Activated CD8-positive, alpha-beta T cell treated with anti-CD3 and anti-CD28 coated beads for 36 hours (primary cell): Measurements from ENCODE around the gene SUGCT. TPM values are rescaled to one million over a fixed set of nuclear protein-coding genes. Genes with fewer than 3 reads are reported as not detected.

ENCODE experiments used
- ATAC-seq: fragments of 200-7000 bp; cut with Tn5 transposase; one replicate; pipeline ENCODE4 v1.10.0; 2021; ENCODE audit warnings: mild to moderate bottlenecking, moderate library complexity
- CTCF ChIA-PET: fragments of 350-600 bp; sonication (Branson Sonifier 250); formaldehyde crosslinking; loops from one replicate; lab custom pipeline; 2021; ENCODE audit warnings: antibody characterized with exemption; lab: Charles Lee
- POLR2A ChIA-PET: fragments of 350-600 bp; sonication (Branson Sonifier 250); formaldehyde crosslinking; loops from one replicate; lab custom pipeline; 2021; ENCODE audit warnings: antibody characterized with exemption; lab: Charles Lee
- DNase-seq: peaks from one replicate; pipeline ENCODE4 v3.0.0-alpha.2; 2020
- H3K27ac Mint-ChIP-seq: one replicate; pipeline ENCODE4 v1.8.0; 2021; ENCODE audit warnings: mild to moderate bottlenecking, mixed read lengths
- H3K27me3 Mint-ChIP-seq: one replicate; pipeline ENCODE4 v1.8.0; 2021; ENCODE audit warnings: mixed read lengths
- H3K36me3 Mint-ChIP-seq: one replicate; pipeline ENCODE4 v1.8.0; 2021; ENCODE audit warnings: low read depth, mixed read lengths
- H3K4me1 Mint-ChIP-seq: one replicate; pipeline ENCODE4 v1.8.0; 2021; ENCODE audit warnings: low read depth, mixed read lengths
- H3K4me3 Mint-ChIP-seq: one replicate; pipeline ENCODE4 v1.8.0; 2021; ENCODE audit warnings: mild to moderate bottlenecking, moderate library complexity, mixed read lengths
- H3K9me3 Mint-ChIP-seq: one replicate; pipeline ENCODE4 v1.8.0; 2021; ENCODE audit warnings: mixed read lengths
- CTCF ChIP-seq: fragments of 200-600 bp; IDR thresholded peaks from one replicate; pipeline ENCODE4 v1.8.0; 2022; ENCODE audit warnings: antibody characterized with exemption, mild to moderate bottlenecking
- intact Hi-C: fragments of 100-400 bp; cut with micrococcal nuclease; formaldehyde crosslinking; loops from one replicate; pipeline ENCODE4 v1.10.0; 2022
- total RNA-seq, 2 experiments: library from RNA; stranded (reverse); gene quantifications; one replicate each; pipeline ENCODE4 v1.2.3, GENCODE V29; 2021

Gene SUGCT
- total RNA-seq, 2 experiments from 2014 or later = 1.6 to 2.0 TPM

- TF ChIP-seq CTCF = no peak
- POLR2A ChIA-PET = no interaction called here
- no peak overlapping the region for H3K4me3 Mint-ChIP-seq
- ATAC-seq (no peak), DNase-seq (no peak)
- intact Hi-C loops = no loop called here
- H3K27ac Mint-ChIP-seq = no peak overlapping the region
- no peaks in the 10 kb centered on the region for H3K36me3 Mint-ChIP-seq
- CTCF ChIA-PET = no interaction called here
- peaks cover 30% of the 10 kb centered on the region for H3K4me1 Mint-ChIP-seq
- H3K27me3 Mint-ChIP-seq = no peaks in the 10 kb centered on the region
- no peaks in the 10 kb centered on the region for H3K9me3 Mint-ChIP-seq
These were observed 564.1 kb downstream of the SUGCT start for GRCh38 chr7:40698921-40699260.

GRCh38 chr7:40700653-40701421 lies 566.0 kb downstream of the SUGCT start:
- H3K4me3 Mint-ChIP-seq = peak overlapping the region; percentile 13
- TF ChIP-seq CTCF = peak; percentile 16
- no peaks in the 10 kb centered on the region for H3K36me3 Mint-ChIP-seq
- peak; percentile 87 for ATAC-seq
- no peaks in the 10 kb centered on the region for H3K27me3 Mint-ChIP-seq
- intact Hi-C loops = loop anchor here (10.0 kb wide), 1 partner anchor 376 kb away; no protein-coding TSS in a partner anchor
- ChIA-PET POLR2A (no interaction called here), CTCF (interaction anchor here (1.0 to 1.1 kb wide), 2 partner anchors 15 to 20 kb away, joined by 3 read pairs; no protein-coding TSS in a partner anchor)
- peak overlapping the region; percentile 88 for H3K27ac Mint-ChIP-seq
- peaks cover 30% of the 10 kb centered on the region for H3K4me1 Mint-ChIP-seq
- DNase-seq = peak; percentile 73
- no peaks in the 10 kb centered on the region for H3K9me3 Mint-ChIP-seq

GRCh38 chr7:40701836-40702551 lies 567.2 kb downstream of the SUGCT start:
- CTCF ChIA-PET = interaction anchor here (1.1 to 1.2 kb wide), 2 partner anchors 10 to 373 kb away, joined by 3 to 4 read pairs; no protein-coding TSS in a partner anchor
- peaks cover 30% of the 10 kb centered on the region for H3K4me1 Mint-ChIP-seq
- POLR2A ChIA-PET = no interaction called here
- peaks cover 1% of the 10 kb centered on the region for H3K27me3 Mint-ChIP-seq
- ATAC-seq (no peak), DNase-seq (peak; percentile 25)
- no peak overlapping the region for H3K4me3 Mint-ChIP-seq
- H3K36me3 Mint-ChIP-seq = no peaks in the 10 kb centered on the region
- H3K27ac Mint-ChIP-seq = no peak overlapping the region
- intact Hi-C loops = loop anchor here (10.0 kb wide), 1 partner anchor 377 kb away; no protein-coding TSS in a partner anchor
- TF ChIP-seq CTCF = no peak
- no peaks in the 10 kb centered on the region for H3K9me3 Mint-ChIP-seq

GRCh38 chr7:40704172-40704571 lies 569.4 kb downstream of the SUGCT start:
- ATAC-seq = no peak
- Mint-ChIP-seq H3K9me3 (no peaks in the 10 kb centered on the region), H3K36me3 (no peaks in the 10 kb centered on the region), H3K27ac (no peak overlapping the region), H3K4me3 (no peak overlapping the region), H3K27me3 (peaks cover 1% of the 10 kb centered on the region), H3K4me1 (peaks cover 31% of the 10 kb centered on the region)
- CTCF ChIA-PET = no interaction called here
- POLR2A ChIA-PET = no interaction called here
- DNase-seq = no peak
- intact Hi-C loops = loop anchor here (10.0 kb wide), 1 partner anchor 379 kb away; no protein-coding TSS in a partner anchor
- TF ChIP-seq CTCF = no peak

- intact Hi-C loops = loop anchor here (10.0 kb wide), 1 partner anchor 382 kb away; no protein-coding TSS in a partner anchor
- H3K9me3 Mint-ChIP-seq = no peaks in the 10 kb centered on the region
- ChIA-PET CTCF (no interaction called here), POLR2A (no interaction called here)
- no peaks in the 10 kb centered on the region for H3K36me3 Mint-ChIP-seq
- TF ChIP-seq CTCF = no peak
- H3K27ac Mint-ChIP-seq = no peak overlapping the region
- no peak overlapping the region for H3K4me3 Mint-ChIP-seq
- ATAC-seq = no peak
- no peak for DNase-seq
- H3K27me3 Mint-ChIP-seq = peaks cover 1% of the 10 kb centered on the region
- H3K4me1 Mint-ChIP-seq = peaks cover 10% of the 10 kb centered on the region
These were observed 572.0 kb downstream of the SUGCT start for GRCh38 chr7:40706829-40707228.
